Aorta (tissue), 5 donors: ENCODE results near the gene CCN6. TPM values are rescaled to one million over a fixed set of nuclear protein-coding genes. Genes with fewer than 3 reads are reported as not detected.

Source experiments
- ATAC-seq: fragments of 200-7000 bp; cut with Tn5 transposase; one replicate; pipeline ENCODE4 v1.9.1; 2022; ENCODE audit warnings: moderate library complexity; ENCODE audit not compliant: low FRiP score
- DNase-seq, 2 donors: peaks; one replicate each; pipeline ENCODE4 v3.0.0-alpha.2; 2020
- H3K27ac ChIP-seq, 2 donors: one replicate each; pipeline ENCODE4 v1.5.1; 2013; ENCODE audit warnings: low read length in 2 of 2, mild to moderate bottlenecking in 2 of 2, moderate library complexity in 2 of 2, control low read depth in 1 of 2, inconsistent platforms in 1 of 2, low read depth in 1 of 2
- H3K27me3 ChIP-seq, 2 donors: one replicate each; pipeline ENCODE4 v1.6.1; 2013; ENCODE audit warnings: control low read depth in 1 of 2, low read length in 1 of 2, mild to moderate bottlenecking in 1 of 2, moderate library complexity in 1 of 2; ENCODE audit not compliant: insufficient read depth in 2 of 2, control insufficient read depth in 1 of 2
- H3K36me3 ChIP-seq, 2 donors: one replicate each; pipeline ENCODE4 v1.6.1; 2013; ENCODE audit warnings: control low read depth in 1 of 2, low read length in 1 of 2, mild to moderate bottlenecking in 1 of 2; ENCODE audit not compliant: insufficient read depth in 2 of 2, control insufficient read depth in 1 of 2
- H3K4me1 ChIP-seq, 2 donors: one replicate each; pipeline ENCODE4 v1.6.1; 2013; ENCODE audit warnings: low read length in 2 of 2, control low read depth in 1 of 2, mild to moderate bottlenecking in 1 of 2, moderate library complexity in 1 of 2; ENCODE audit not compliant: insufficient read depth in 2 of 2, control insufficient read depth in 1 of 2
- H3K4me3 ChIP-seq, 2 donors: one replicate each; pipeline ENCODE4 v1.5.1; 2013; ENCODE audit warnings: low read length in 2 of 2, control low read depth in 1 of 2, mild to moderate bottlenecking in 1 of 2
- H3K9me3 ChIP-seq: one replicate; pipeline ENCODE4 v1.6.1; 2013; ENCODE audit warnings: mild to moderate bottlenecking, low read length; ENCODE audit not compliant: control insufficient read depth
- WGBS, 2 donors: extraction: QIAGEN DNeasy Blood & Tissue Kit; methylation state at CpG; one replicate each; pipeline ENCODE4 v1.1.7; 2013; 5-methylcytosine and 5-hydroxymethylcytosine counted together
- intact Hi-C, 2 donors: fragments of 100-400 bp; cut with DNase I; formaldehyde crosslinking; loops; one replicate each; pipeline versions ENCODE4 v1.14.2 to v1.15.0; 2022
- long read RNA-seq, 2 donors: library from polyadenylated mRNA; unstranded; transcript quantifications; one replicate each; pipeline ENCODE4 v2.0.0, GENCODE V29; 2020 to 2021
- polyA plus RNA-seq, 2 donors: library from polyadenylated mRNA; stranded (reverse); fragments of 200-250 nt; gene quantifications; one replicate each; pipeline ENCODE4 v1.2.3, GENCODE V29; 2013
- total RNA-seq, 2 donors: library from RNA; stranded (reverse); fragmentation: NEBNext Ultra II Directional; extraction: Animal tissue kit (Norgen Biotek cat#: 25700); gene quantifications; one replicate each; pipeline ENCODE4 v1.2.1, GENCODE V29; 2021
- donor health status: healthy with polysubstance abuse.
- donor health status: Bipolar disorder and iron deficiency.
- donor health status: DM: no; HTN: no; CAD: no.
- donor health status: DM: no; HTN: no; CAD: no.
- donor health status: DM: yes; HTN: yes; CAD: no.

CCN6 gene
- not detected for total RNA-seq
- polyA plus RNA-seq = not detected
- long read RNA-seq, donor 1 = 0 reads
- long read RNA-seq, donor 2 = 0 reads

GRCh38 chr6:112054001-112054400, at the start of gene CCN6:
CCN6 (plus strand) TSS chr6:112054104; CDS start chr6:112054358, 254 bp downstream.
- Histone ChIP-seq H3K27ac (no peak within 1 kb of the TSS), H3K9me3 (no peaks in the 10 kb centered on the region), H3K4me3 (no peak within 1 kb of the TSS), H3K27me3 (no peaks in the 10 kb centered on the region), H3K4me1 (no peaks in the 10 kb centered on the region), H3K36me3 (no peaks in the 10 kb centered on the region)
- 90 to 93% methylated on average over 12 of the region's 12 CpGs for WGBS, 2 donors
- no peak for DNase-seq
- intact Hi-C loops = no loop called here
- ATAC-seq = no peak

- intact Hi-C loops = no loop called here
- no peak overlapping the region for H3K4me3 ChIP-seq
- no peaks in the 10 kb centered on the region for H3K4me1 ChIP-seq
- ATAC-seq = peak; percentile 60
- 76 to 79% methylated on average over 5 of the region's 5 CpGs for WGBS, 2 donors
- DNase-seq = no peak
- H3K27ac ChIP-seq = no peak overlapping the region
- no peaks in the 10 kb centered on the region for H3K9me3 ChIP-seq
- no peaks in the 10 kb centered on the region for H3K27me3 ChIP-seq
- H3K36me3 ChIP-seq = no peaks in the 10 kb centered on the region
Measured at GRCh38 chr6:112004201-112005012, 49.5 kb upstream of the CCN6 start.

- peak in 1 of 2 donors; percentile 53 for DNase-seq
- Histone ChIP-seq H3K27ac (no peak overlapping the region), H3K4me3 (no peak overlapping the region), H3K4me1 (no peaks in the 10 kb centered on the region), H3K9me3 (no peaks in the 10 kb centered on the region), H3K36me3 (no peaks in the 10 kb centered on the region), H3K27me3 (no peaks in the 10 kb centered on the region)
- ATAC-seq = peak; percentile 64
- intact Hi-C loops = no loop called here
- WGBS, 2 donors = 40 to 53% methylated on average over 1 of the region's 1 CpG
Measured at GRCh38 chr6:112005013-112005371, 48.9 kb upstream of the CCN6 start.

GRCh38 chr6:112007254-112007653, 46.6 kb upstream of the CCN6 start:
- no peaks in the 10 kb centered on the region for H3K4me1 ChIP-seq
- no peaks in the 10 kb centered on the region for H3K36me3 ChIP-seq
- ATAC-seq (no peak), DNase-seq (no peak)
- intact Hi-C loops = no loop called here
- H3K27me3 ChIP-seq = no peaks in the 10 kb centered on the region
- H3K9me3 ChIP-seq = no peaks in the 10 kb centered on the region
- WGBS, 2 donors = 47 to 52% methylated on average over 2 of the region's 2 CpGs
- no peak overlapping the region for H3K27ac ChIP-seq
- H3K4me3 ChIP-seq = no peak overlapping the region

GRCh38 chr6:112007805-112008204, 46.1 kb upstream of the CCN6 start:
- DNase-seq = peak in 1 of 2 donors; percentile 71
- Histone ChIP-seq H3K9me3 (no peaks in the 10 kb centered on the region), H3K4me1 (no peaks in the 10 kb centered on the region), H3K27me3 (no peaks in the 10 kb centered on the region), H3K27ac (no peak overlapping the region), H3K36me3 (no peaks in the 10 kb centered on the region), H3K4me3 (no peak overlapping the region)
- intact Hi-C loops = no loop called here
- WGBS, 2 donors = 81 to 85% methylated on average over 3 of the region's 3 CpGs
- ATAC-seq = no peak

GRCh38 chr6:112008482-112008881, 45.4 kb upstream of the CCN6 start:
- Histone ChIP-seq H3K36me3 (no peaks in the 10 kb centered on the region), H3K9me3 (no peaks in the 10 kb centered on the region), H3K27me3 (no peaks in the 10 kb centered on the region), H3K4me3 (no peak overlapping the region), H3K27ac (no peak overlapping the region), H3K4me1 (no peaks in the 10 kb centered on the region)
- WGBS, 2 donors = 67 to 73% methylated on average over 4 of the region's 4 CpGs
- ATAC-seq (no peak), DNase-seq (no peak)
- intact Hi-C loops = no loop called here

- Histone ChIP-seq H3K4me1 (no peaks in the 10 kb centered on the region), H3K27me3 (no peaks in the 10 kb centered on the region), H3K36me3 (no peaks in the 10 kb centered on the region), H3K4me3 (no peak overlapping the region), H3K9me3 (no peaks in the 10 kb centered on the region), H3K27ac (no peak overlapping the region)
- intact Hi-C loops = no loop called here
- ATAC-seq (no peak), DNase-seq (no peak)
- 82 to 97% methylated on average over 5 of the region's 5 CpGs for WGBS, 2 donors
Measured at GRCh38 chr6:112010328-112010727, 43.6 kb upstream of the CCN6 start.

- Histone ChIP-seq H3K9me3 (no peaks in the 10 kb centered on the region), H3K27ac (no peak overlapping the region), H3K4me3 (no peak overlapping the region), H3K36me3 (no peaks in the 10 kb centered on the region), H3K27me3 (no peaks in the 10 kb centered on the region), H3K4me1 (no peaks in the 10 kb centered on the region)
- ATAC-seq = no peak
- DNase-seq = no peak
- intact Hi-C loops = no loop called here
- 96 to 97% methylated on average over 3 of the region's 3 CpGs for WGBS, 2 donors
Measured at GRCh38 chr6:112013051-112013450, 40.9 kb upstream of the CCN6 start.

- 12 to 18% methylated on average over 2 of the region's 2 CpGs for WGBS, 2 donors
- DNase-seq (no peak), ATAC-seq (no peak)
- intact Hi-C loops = no loop called here
- Histone ChIP-seq H3K36me3 (no peaks in the 10 kb centered on the region), H3K9me3 (no peaks in the 10 kb centered on the region), H3K27ac (peak overlapping the region in 1 of 2 donors; percentile 16), H3K4me3 (no peak overlapping the region), H3K27me3 (no peaks in the 10 kb centered on the region), H3K4me1 (peaks cover 0 to 2% of the 10 kb centered on the region in 2 donors)
Measured at GRCh38 chr6:112014483-112014882, 39.4 kb upstream of the CCN6 start.
